Measurements from ENCODE around the gene XPNPEP1. TPM values are rescaled to one million over a fixed set of nuclear protein-coding genes. Genes with fewer than 3 reads are reported as not detected.
A peak's percentile ranks its signal among the peaks of the same experiment; 100 is the strongest.

XPNPEP1 gene
- total and polyA plus RNA-seq, 5 donors from 2014 or later = 14.9 to 52.4 (median 18.5) TPM

DNA sequence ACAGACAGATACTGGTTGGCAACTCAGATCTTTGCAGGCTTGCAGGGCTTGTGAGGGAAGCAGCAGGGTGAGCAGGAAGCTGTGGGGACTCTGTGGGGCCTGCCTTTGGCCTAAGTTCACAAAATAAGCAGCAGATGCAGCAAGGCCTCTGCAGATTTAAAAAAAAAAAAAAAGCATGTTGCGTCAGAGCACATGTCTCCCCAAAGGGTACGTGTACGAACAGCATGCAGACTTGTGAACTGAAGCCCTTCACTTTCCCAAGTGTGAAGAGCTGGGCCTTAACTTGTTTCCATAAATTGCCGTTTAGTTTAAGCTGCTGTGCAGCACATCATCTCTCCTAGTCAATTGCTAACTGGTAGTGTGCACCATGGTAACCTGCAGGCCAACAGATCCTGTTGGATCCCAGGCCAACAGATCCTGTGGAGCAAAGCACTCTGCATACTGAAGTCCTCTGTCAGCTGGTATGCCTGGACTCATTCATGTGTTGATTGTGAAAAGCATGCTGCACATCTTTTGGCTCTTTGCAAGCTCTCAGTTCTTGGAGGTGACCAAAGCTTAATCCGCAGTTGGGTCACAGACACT lies 10.8 kb upstream of the XPNPEP1 start:
- ATAC-seq (ENCODE audit: low read depth in 2 of 2) (peak; percentile 82 to 84), DNase-seq (peak in 2 of 3 donors; percentile 62 to 67)
- peaks cover 25% of the 10 kb centered on the region for H3K4me1 ChIP-seq (ENCODE audit: control insufficient read depth, insufficient read depth, low read length, poor library complexity, severe bottlenecking)
- Mint-ChIP-seq H3K4me3 (peak overlapping the region in 3 of 4 donors; percentile 14 to 81 (median 73)), H3K4me1 (peaks cover 7 to 57% (median 31%) of the 10 kb centered on the region in 4 donors), H3K36me3 (no peaks in the 10 kb centered on the region), H3K27ac (peak overlapping the region; percentile 9 to 91 (median 88)), H3K9me3 (peaks cover 0 to 3% (median 0%) of the 10 kb centered on the region in 7 donors), H3K27me3 (peaks cover 15% of the 10 kb centered on the region)
- no peaks in the 10 kb centered on the region for H3K36me3 ChIP-seq (ENCODE audit: control insufficient read depth, insufficient read depth, low read length)
- no peak overlapping the region for H3K27ac ChIP-seq (ENCODE audit: insufficient read depth, low read length, poor library complexity, severe bottlenecking)
- H3K27me3 ChIP-seq (ENCODE audit: control insufficient read depth, insufficient read depth, low read length) = no peaks in the 10 kb centered on the region
- H3K4me3 ChIP-seq (ENCODE audit: low read depth, low read length) = peak overlapping the region; percentile 69
- no peaks in the 10 kb centered on the region for H3K9me3 ChIP-seq (ENCODE audit: control insufficient read depth in 2 of 2, low read length in 2 of 2)

DNA sequence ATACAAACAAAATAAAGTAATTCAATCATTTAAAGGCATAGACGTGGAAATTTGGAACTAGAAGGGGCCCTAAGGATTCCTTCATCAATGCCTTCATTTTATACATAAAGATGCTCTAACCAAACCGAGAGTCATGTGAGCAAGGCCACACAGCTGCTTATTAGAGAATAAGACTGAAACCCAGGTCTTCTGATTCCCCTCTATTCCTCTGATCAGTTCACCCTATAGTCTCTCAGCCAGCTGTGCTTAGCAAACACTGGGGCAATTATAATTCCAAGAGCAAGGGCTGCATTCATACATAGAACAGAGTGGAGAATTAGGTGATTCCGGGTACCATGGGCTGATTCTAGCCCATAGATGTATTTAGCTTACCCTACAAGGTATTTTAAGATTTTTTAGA lies 9.7 kb upstream of the XPNPEP1 start:
- Histone ChIP-seq H3K4me1 (ENCODE audit: control insufficient read depth, insufficient read depth, low read length, poor library complexity, severe bottlenecking) (peaks cover 23% of the 10 kb centered on the region), H3K27me3 (ENCODE audit: control insufficient read depth, insufficient read depth, low read length) (no peaks in the 10 kb centered on the region), H3K4me3 (ENCODE audit: low read depth, low read length) (no peak overlapping the region), H3K27ac (ENCODE audit: insufficient read depth, low read length, poor library complexity, severe bottlenecking) (no peak overlapping the region), H3K9me3 (ENCODE audit: control insufficient read depth in 2 of 2, low read length in 2 of 2) (no peaks in the 10 kb centered on the region), H3K36me3 (ENCODE audit: control insufficient read depth, insufficient read depth, low read length) (no peaks in the 10 kb centered on the region)
- no peak overlapping the region for H3K27ac Mint-ChIP-seq
- peaks cover 7 to 46% (median 30%) of the 10 kb centered on the region in 4 donors for H3K4me1 Mint-ChIP-seq
- H3K36me3 Mint-ChIP-seq = no peaks in the 10 kb centered on the region
- ATAC-seq (ENCODE audit: low read depth in 2 of 2) (no peak), DNase-seq (no peak)
- H3K9me3 Mint-ChIP-seq = peaks cover 0 to 3% (median 0%) of the 10 kb centered on the region in 7 donors
- H3K4me3 Mint-ChIP-seq = no peak overlapping the region
- peaks cover 15% of the 10 kb centered on the region for H3K27me3 Mint-ChIP-seq

DNA sequence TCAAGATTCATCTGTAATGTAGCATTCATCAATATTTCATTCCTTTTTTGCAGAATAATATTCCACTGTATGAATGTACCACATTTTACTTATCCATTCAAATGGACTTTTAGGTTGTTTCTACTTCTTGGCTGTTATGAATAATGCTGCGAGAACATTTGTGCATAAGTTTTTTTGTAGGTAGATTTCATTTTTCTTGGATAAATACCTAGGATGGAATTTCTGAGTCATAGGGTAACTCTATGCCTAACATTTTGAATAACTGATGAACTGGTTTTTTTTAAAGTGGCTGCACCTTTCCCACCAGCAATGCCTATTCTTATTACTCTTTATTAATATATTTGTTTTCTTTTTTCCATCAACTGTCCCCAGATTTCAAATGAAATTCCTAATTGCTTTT lies 9.1 kb upstream of the XPNPEP1 start:
- H3K27me3 Mint-ChIP-seq = peaks cover 15% of the 10 kb centered on the region
- no peaks in the 10 kb centered on the region for H3K36me3 ChIP-seq (ENCODE audit: control insufficient read depth, insufficient read depth, low read length)
- H3K27me3 ChIP-seq (ENCODE audit: control insufficient read depth, insufficient read depth, low read length) = no peaks in the 10 kb centered on the region
- DNase-seq (no peak), ATAC-seq (ENCODE audit: low read depth in 2 of 2) (no peak)
- no peak overlapping the region for H3K4me3 Mint-ChIP-seq
- H3K4me1 ChIP-seq (ENCODE audit: control insufficient read depth, insufficient read depth, low read length, poor library complexity, severe bottlenecking) = peaks cover 23% of the 10 kb centered on the region
- H3K27ac Mint-ChIP-seq = peak overlapping the region in 1 of 3 donors; percentile 5
- H3K27ac ChIP-seq (ENCODE audit: insufficient read depth, low read length, poor library complexity, severe bottlenecking) = no peak overlapping the region
- H3K9me3 ChIP-seq (ENCODE audit: control insufficient read depth in 2 of 2, low read length in 2 of 2) = no peaks in the 10 kb centered on the region
- H3K36me3 Mint-ChIP-seq = no peaks in the 10 kb centered on the region
- no peak overlapping the region for H3K4me3 ChIP-seq (ENCODE audit: low read depth, low read length)
- peaks cover 0 to 3% (median 0%) of the 10 kb centered on the region in 7 donors for H3K9me3 Mint-ChIP-seq
- H3K4me1 Mint-ChIP-seq = peaks cover 7 to 41% (median 30%) of the 10 kb centered on the region in 4 donors

DNA sequence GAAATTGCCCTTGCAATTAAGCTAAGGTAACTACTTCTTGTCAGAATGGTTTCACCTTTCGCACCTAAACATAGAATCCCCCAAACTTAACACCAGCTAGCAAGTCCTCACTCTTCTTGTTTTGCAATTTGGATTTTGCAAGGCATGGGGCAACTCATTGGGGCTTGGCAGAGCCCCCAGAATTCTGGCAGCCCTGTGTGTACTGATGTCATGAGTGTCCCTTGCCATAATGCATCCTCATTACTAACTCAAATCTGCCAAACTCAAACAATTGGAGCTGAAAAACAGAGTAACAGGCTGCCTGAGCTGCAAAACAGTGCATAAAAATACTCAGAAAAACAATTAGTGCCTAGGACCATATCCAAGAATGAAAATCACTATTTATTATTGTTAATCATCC lies 7.9 kb upstream of the XPNPEP1 start:
- Histone ChIP-seq H3K4me1 (ENCODE audit: control insufficient read depth, insufficient read depth, low read length, poor library complexity, severe bottlenecking) (peaks cover 23% of the 10 kb centered on the region), H3K27ac (ENCODE audit: insufficient read depth, low read length, poor library complexity, severe bottlenecking) (no peak overlapping the region), H3K4me3 (ENCODE audit: low read depth, low read length) (no peak overlapping the region), H3K9me3 (ENCODE audit: control insufficient read depth in 2 of 2, low read length in 2 of 2) (no peaks in the 10 kb centered on the region), H3K36me3 (ENCODE audit: control insufficient read depth, insufficient read depth, low read length) (no peaks in the 10 kb centered on the region), H3K27me3 (ENCODE audit: control insufficient read depth, insufficient read depth, low read length) (no peaks in the 10 kb centered on the region)
- ATAC-seq (ENCODE audit: low read depth in 2 of 2) (no peak), DNase-seq (no peak)
- peaks cover 7 to 33% (median 30%) of the 10 kb centered on the region in 4 donors for H3K4me1 Mint-ChIP-seq
- peaks cover 0 to 3% (median 0%) of the 10 kb centered on the region in 7 donors for H3K9me3 Mint-ChIP-seq
- peak overlapping the region in 1 of 3 donors; percentile 15 for H3K27ac Mint-ChIP-seq
- H3K4me3 Mint-ChIP-seq = no peak overlapping the region
- H3K36me3 Mint-ChIP-seq = no peaks in the 10 kb centered on the region
- H3K27me3 Mint-ChIP-seq = peaks cover 15% of the 10 kb centered on the region

DNA sequence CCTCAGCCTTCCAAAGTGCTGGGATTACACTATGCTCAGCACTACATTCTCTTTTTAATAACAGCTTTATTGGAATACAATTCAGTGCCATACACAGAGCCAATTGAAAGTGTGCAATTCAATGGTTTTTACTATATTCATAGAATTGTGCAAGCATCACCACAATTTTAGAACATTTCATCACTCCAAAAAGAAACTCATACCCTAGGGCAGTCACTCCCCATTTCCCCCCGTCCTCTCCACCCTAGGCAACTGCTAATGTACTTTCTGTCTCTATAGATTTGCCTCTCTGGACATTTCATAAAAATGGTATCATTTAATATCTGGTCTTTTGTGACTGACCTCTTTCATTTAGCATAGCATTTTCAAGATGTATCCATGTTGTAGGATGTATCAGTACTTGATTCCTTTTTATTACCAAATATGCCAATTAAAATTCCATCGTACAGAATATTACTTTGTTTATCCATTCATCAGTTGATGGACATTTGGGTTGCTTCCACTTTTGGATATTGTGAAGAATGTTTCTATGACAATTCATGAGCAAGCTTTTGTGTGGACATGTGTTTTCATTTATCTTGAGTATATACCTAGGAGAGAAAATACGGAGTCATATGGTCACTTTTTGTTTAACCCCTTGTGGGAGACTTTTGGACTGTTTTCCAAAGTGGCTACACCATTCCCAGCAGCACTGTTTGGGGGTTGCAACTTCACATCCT lies 6.3 kb upstream of the XPNPEP1 start:
- no peaks in the 10 kb centered on the region for H3K36me3 ChIP-seq (ENCODE audit: control insufficient read depth, insufficient read depth, low read length)
- ATAC-seq (ENCODE audit: low read depth in 2 of 2) (no peak), DNase-seq (no peak)
- no peaks in the 10 kb centered on the region for H3K36me3 Mint-ChIP-seq
- peaks cover 0 to 3% (median 0%) of the 10 kb centered on the region in 7 donors for H3K9me3 Mint-ChIP-seq
- H3K4me3 Mint-ChIP-seq = no peak overlapping the region
- H3K4me1 Mint-ChIP-seq = peaks cover 2 to 24% (median 18%) of the 10 kb centered on the region in 4 donors
- no peak overlapping the region for H3K27ac Mint-ChIP-seq
- H3K27ac ChIP-seq (ENCODE audit: insufficient read depth, low read length, poor library complexity, severe bottlenecking) = no peak overlapping the region
- H3K4me1 ChIP-seq (ENCODE audit: control insufficient read depth, insufficient read depth, low read length, poor library complexity, severe bottlenecking) = peaks cover 12% of the 10 kb centered on the region
- H3K27me3 Mint-ChIP-seq = peaks cover 15% of the 10 kb centered on the region
- H3K27me3 ChIP-seq (ENCODE audit: control insufficient read depth, insufficient read depth, low read length) = no peaks in the 10 kb centered on the region
- H3K4me3 ChIP-seq (ENCODE audit: low read depth, low read length) = no peak overlapping the region
- no peaks in the 10 kb centered on the region for H3K9me3 ChIP-seq (ENCODE audit: control insufficient read depth in 2 of 2, low read length in 2 of 2)

DNA sequence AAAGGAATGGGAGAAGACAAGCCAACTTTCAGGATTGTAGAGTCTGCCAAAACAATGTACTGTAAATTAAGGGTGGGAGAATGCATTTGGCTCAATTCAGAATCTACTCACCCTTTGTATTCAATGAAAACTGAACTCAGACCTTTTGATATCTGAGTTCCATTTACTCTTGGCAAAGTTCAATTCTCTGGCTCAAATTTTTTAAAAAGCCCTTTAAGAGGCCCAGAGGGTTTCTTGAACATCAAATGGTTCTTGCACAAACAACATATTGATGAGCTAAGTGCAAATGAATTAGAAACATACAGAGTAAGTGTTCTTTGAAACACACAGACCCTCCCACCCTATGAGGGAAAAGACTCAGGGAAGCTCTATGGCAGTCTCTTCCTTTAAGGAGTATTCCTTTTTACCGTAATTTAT lies 5.2 kb upstream of the XPNPEP1 start:
- Mint-ChIP-seq H3K9me3 (peaks cover 0 to 3% (median 0%) of the 10 kb centered on the region in 7 donors), H3K27me3 (peaks cover 15% of the 10 kb centered on the region), H3K4me3 (no peak overlapping the region), H3K27ac (no peak overlapping the region), H3K4me1 (peaks cover 6 to 22% (median 15%) of the 10 kb centered on the region in 4 donors), H3K36me3 (no peaks in the 10 kb centered on the region)
- H3K27ac ChIP-seq (ENCODE audit: insufficient read depth, low read length, poor library complexity, severe bottlenecking) = no peak overlapping the region
- H3K27me3 ChIP-seq (ENCODE audit: control insufficient read depth, insufficient read depth, low read length) = no peaks in the 10 kb centered on the region
- H3K9me3 ChIP-seq (ENCODE audit: control insufficient read depth in 2 of 2, low read length in 2 of 2) = no peaks in the 10 kb centered on the region
- ATAC-seq (ENCODE audit: low read depth in 2 of 2) (no peak), DNase-seq (no peak)
- H3K36me3 ChIP-seq (ENCODE audit: control insufficient read depth, insufficient read depth, low read length) = no peaks in the 10 kb centered on the region
- peaks cover 6% of the 10 kb centered on the region for H3K4me1 ChIP-seq (ENCODE audit: control insufficient read depth, insufficient read depth, low read length, poor library complexity, severe bottlenecking)
- no peak overlapping the region for H3K4me3 ChIP-seq (ENCODE audit: low read depth, low read length)

DNA sequence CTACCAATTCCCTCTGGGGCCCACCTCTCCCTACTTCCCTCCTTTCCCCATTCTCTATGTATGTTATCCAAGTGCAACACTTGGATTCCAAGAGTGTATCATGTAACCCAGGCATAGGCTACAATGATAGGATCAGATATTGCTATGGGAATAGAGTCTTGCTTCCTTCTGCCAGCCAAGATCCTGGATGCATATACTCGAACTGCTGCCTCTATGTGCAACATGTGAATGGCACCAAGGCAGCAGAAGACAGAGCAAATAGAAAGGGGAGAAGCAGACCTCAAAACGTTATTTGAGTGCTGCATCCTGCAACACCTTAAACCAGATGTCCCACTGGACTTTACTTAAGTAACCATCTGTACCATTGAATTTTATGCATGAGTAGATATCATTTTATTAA lies 3.5 kb upstream of the XPNPEP1 start:
- H3K4me1 ChIP-seq (ENCODE audit: control insufficient read depth, insufficient read depth, low read length, poor library complexity, severe bottlenecking) = peaks cover 17% of the 10 kb centered on the region
- no peak overlapping the region for H3K4me3 ChIP-seq (ENCODE audit: low read depth, low read length)
- H3K27ac ChIP-seq (ENCODE audit: insufficient read depth, low read length, poor library complexity, severe bottlenecking) = no peak overlapping the region
- DNase-seq (no peak), ATAC-seq (ENCODE audit: low read depth in 2 of 2) (no peak)
- Mint-ChIP-seq H3K4me1 (peaks cover 6 to 23% (median 17%) of the 10 kb centered on the region in 4 donors), H3K4me3 (peak overlapping the region in 1 of 4 donors; percentile 11), H3K36me3 (no peaks in the 10 kb centered on the region), H3K27me3 (peaks cover 10% of the 10 kb centered on the region), H3K9me3 (peaks cover 0 to 1% (median 0%) of the 10 kb centered on the region in 7 donors), H3K27ac (no peak overlapping the region)
- no peaks in the 10 kb centered on the region for H3K27me3 ChIP-seq (ENCODE audit: control insufficient read depth, insufficient read depth, low read length)
- no peaks in the 10 kb centered on the region for H3K36me3 ChIP-seq (ENCODE audit: control insufficient read depth, insufficient read depth, low read length)
- H3K9me3 ChIP-seq (ENCODE audit: control insufficient read depth in 2 of 2, low read length in 2 of 2) = no peaks in the 10 kb centered on the region

All from CD4-positive, CD25-positive, alpha-beta regulatory T cell (primary cell).